CD1c-positive myeloid dendritic cell (primary cell): ENCODE measurements around the gene KRTAP9-7.

Source experiments
- DNase-seq: peaks from one replicate; pipeline ENCODE4 v3.0.0-alpha.2; 2016; ENCODE audit errors: extremely low spot score

Gene KRTAP9-7

GRCh38 chr17:41271858-41272257 is 3.6 kb upstream of the KRTAP9-7 start:
- DNase-seq: no peak

DNA sequence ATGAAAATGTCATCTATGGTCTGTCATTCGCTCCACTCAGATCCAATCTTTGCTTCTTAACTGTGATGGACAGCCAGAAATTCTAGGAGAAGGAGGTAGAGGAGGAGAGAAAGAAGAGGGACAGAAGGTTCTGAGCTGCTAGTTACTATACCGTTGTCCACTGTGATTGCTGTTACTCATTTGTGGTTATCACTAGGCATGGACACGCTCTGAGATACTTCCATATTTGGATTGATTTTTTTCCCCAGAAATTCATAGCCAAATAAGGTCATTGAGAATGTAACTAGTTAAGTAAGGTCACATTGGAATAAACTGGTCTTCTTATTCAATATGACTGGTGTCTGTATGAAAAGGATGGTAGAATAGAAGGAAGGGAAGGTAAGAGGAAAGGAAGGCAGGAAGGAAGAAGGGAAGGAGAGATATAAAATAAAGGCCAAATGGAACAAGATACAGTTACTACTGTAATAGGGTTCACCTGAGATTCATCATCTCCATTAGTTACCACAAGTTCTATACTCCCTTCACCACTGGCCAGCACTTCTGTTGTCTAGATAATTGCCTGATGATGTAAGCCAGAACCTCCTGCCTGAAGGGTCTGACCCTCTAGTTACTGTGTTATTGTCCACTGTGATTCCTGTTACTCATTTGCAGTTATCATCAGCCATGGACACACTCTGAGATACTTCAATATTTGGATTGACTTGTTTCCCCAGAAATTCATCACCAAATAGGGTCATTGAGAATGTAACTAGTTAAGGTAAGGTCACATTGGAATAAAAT is 2.9 kb downstream of the KRTAP9-7 start:
- peak; percentile 0 for DNase-seq

- no peak for DNase-seq
These were observed 8.5 kb downstream of the KRTAP9-7 start for GRCh38 chr17:41284043-41284442.

DNA sequence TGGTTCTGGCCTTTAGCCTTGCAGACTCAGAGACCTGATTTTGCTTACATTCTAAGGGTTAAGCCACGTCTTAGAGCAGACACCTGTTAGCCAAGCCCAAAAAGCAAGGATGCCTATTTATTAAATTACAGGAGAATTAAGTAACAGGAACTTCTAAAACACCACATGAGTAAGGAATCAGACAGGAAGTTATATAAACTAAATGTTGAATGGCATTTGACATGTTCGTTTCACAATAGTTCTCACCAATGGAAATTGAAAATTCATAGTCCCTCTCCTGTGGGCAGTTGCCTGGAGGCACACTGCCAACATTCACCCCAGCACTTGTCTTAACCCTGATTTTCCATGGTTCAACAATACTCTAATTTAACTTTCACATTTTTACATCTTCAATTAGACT is 9.0 kb downstream of the KRTAP9-7 start:
- DNase-seq: peak; percentile 40

GRCh38 chr17:41287050-41287449 is 11.6 kb downstream of the KRTAP9-7 start:
- DNase-seq: peak; percentile 0

GRCh38 chr17:41294016-41294415 is 18.5 kb downstream of the KRTAP9-7 start:
- DNase-seq: no peak

DNA sequence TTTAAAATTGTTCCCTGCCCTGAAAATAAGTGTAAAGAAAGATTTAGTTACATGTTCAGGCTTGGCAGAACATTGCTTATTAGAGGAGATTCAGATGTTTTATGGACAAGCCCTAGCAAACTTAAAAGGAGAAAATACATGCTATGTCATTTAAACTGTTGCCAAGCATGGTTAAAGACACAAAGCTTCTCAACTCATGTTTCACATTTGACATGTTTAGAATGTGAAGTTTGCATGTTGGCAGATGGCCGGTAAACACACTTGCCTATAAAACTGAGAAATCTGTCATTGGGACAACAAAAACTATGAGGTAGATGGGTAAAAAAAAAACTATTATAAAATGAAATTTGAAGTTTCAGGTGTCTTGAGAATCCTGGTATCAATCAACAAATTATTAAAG is 21.3 kb downstream of the KRTAP9-7 start:
- DNase-seq: no peak

DNA sequence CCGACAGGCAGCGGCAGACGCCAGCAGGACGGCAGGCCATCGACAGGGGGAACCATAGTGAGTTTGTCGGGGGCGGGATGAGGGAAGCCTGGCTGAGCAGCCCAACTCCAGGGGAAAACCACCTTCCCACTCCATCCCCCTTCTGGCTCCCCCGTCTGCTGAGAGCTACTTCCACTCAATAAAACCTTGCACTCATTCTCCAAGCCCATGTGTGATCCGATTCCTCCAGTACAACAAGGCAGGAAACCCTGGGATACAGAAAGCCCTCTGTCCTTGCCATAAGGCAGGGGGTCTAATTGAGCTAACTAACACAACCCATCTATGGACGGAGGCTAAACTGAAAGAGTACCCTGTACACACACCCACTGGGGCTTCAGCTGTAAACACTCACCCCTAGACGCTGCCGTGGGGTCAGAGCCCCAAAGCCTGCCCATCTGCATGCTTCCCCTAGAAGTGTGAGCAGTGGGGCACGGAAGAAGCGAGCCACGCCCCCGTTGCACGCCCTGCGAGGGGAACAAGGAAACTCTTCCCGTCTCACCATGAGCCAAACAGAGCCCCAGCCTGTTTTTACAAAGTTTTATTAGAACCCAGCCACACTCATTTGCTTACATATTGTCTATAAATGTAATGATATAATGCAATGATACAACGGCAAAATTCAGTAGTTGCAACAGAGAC is 23.1 kb downstream of the KRTAP9-7 start:
- DNase-seq: no peak

- DNase-seq: no peak
These were observed 25.8 kb downstream of the KRTAP9-7 start for GRCh38 chr17:41301204-41301790.

DNA sequence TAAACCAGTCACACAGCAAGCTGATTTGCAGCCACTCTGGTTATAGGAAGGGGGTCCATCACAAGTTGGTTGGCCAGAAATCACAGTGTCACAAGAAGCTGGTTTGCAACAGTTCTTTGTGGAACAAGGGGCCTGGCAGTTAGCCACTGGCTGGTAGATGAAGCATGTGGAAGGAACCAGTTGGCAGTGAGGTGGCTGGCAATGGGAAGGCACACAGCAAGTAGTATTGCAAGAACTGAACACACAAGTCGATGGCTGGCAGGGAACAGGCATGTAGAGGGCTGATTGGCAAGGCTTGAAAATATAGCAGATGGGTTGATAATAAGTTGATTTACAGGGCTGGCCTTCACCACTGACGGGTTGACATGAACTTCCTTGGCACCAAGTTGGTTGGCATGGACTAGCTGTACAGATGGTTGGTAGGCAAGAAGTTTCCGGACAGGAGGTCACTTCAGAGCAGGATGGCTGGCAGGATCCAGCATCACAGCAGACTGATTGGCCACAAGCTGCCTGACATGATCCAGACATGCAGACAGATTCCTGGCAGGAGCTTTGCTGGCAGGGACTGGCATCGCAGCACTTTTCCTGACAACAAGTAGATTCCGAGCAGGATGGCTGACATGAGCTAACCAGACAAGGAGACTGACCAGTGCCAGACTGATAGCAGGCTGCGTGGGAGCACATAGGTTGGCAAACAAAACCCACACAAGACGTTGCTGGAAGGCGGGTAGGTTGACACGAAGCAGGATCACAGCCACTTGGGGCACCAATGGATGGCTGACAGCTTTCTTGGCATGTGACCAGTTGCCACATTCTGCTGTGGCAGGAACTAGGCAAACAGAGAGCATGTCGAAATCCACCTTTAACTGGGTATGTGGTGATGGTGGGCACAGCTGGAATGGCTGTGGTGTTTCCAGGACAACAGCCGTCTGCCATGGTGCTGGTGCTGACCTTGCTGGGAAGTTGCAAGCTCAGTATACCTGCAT is 26.7 kb downstream of the KRTAP9-7 start, which contains the start of gene KRTAP29-1:
TSS of gene KRTAP29-1 (minus strand) at position 936 of the 986 bp plus-strand sequence. CDS start at position 936, 0 bp downstream.
- DNase-seq: no peak

- DNase-seq: no peak
These were observed 27.5 kb downstream of the KRTAP9-7 start for GRCh38 chr17:41302981-41303380.

- no peak for DNase-seq
These were observed 28.6 kb downstream of the KRTAP9-7 start for GRCh38 chr17:41304091-41304490.

- DNase-seq: no peak
These were observed 32.1 kb downstream of the KRTAP9-7 start for GRCh38 chr17:41307647-41308046.

GRCh38 chr17:41308251-41308917 is 32.9 kb downstream of the KRTAP9-7 start:
- peak; percentile 44 for DNase-seq

DNA sequence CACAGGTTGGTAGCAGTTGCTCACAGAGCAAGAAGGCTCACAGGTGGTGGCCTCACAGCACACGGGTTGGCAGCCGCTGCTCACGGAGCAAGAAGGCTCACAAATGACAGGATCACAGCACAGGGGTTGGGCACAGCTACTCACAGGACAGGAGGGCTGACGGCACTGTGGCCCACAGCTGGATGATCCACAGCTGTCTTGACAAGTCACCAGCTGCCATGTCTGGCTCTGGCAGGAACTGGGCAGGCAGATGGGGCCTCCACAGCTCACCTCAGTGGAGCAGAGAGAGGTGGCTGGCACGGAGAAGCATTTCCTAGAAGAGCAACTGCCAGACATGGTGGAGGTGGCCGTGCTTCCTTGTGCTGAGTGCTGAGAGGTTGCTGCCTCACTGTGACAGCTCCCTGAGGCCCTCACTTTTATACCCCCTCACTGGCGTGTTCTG is 33.4 kb downstream of the KRTAP9-7 start, which contains the start of gene KRTAP16-1:
TSS of gene KRTAP16-1 (minus strand) at position 392 of the 442 bp plus-strand sequence. CDS start at position 336, 56 bp downstream.
- peak; percentile 3 for DNase-seq

- DNase-seq: no peak
These were observed 35.6 kb downstream of the KRTAP9-7 start for GRCh38 chr17:41311111-41311510.

GRCh38 chr17:41315204-41315794 is 39.8 kb downstream of the KRTAP9-7 start, which contains the start of gene KRTAP17-1:
Gene KRTAP17-1, minus strand, starts transcription at chr17:41315710. Its CDS starts 60 bp downstream, at chr17:41315650.
- no peak for DNase-seq

DNA sequence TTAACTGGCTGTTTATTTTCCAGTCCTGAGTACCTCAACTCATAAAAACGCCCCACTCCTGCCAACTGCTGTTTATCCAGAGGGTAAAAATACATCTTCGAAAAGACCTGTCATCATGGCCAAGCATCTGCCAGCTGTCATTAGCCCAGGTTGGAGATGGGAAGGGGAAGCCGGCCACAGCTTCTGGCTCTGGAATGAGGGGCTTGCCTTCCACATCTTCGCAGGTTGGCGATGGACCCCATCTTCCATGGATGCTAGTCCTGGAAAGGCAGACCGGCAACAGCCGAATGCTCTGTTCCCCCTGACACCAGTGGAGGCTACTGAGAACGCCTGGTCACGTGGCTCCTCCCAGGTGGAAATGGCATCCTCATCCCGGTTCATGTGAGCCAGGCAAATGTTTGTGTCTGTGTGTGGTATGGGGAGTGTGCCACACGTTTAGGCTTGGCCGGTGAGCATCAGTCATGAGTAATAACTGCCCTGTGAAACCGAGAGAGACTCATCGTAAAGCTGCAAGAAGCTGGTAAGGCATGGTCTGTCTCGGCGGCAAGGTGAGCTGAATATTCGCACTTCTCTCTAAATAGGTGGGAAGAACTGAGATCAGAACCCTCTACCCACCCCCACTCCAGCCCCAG is 40.4 kb downstream of the KRTAP9-7 start:
- no peak for DNase-seq

- no peak for DNase-seq
These were observed 42.7 kb downstream of the KRTAP9-7 start for GRCh38 chr17:41318231-41318630.
